Measurements from ENCODE around the gene SOX1.

SOX1 gene

DNA sequence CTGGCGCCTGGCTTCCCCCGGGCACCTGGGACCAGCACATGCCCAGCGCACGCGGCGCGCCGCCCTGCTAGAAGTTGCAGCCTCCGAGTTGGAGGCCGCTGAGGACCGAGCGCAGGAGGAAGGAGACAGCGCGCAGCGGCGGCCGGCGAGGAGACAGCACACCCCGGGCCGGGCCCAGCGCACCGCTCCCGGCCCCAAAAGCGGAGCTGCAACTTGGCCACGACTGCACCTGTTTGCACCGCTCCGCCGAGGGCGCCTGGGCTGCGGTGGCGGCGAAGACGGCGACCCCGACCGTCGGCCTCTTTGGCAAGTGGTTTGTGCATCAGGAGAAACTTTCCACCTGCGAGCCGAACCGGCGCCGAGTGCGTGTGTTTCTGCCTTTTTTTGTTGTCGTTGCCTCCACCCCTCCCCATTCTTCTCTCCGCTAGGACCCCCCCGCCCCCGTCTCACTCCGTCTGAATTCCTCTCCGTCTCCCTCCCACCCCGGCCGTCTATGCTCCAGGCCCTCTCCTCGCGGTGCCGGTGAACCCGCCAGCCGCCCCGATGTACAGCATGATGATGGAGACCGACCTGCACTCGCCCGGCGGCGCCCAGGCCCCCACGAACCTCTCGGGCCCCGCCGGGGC is at the start of gene SOX1:
Gene SOX1 (plus strand): TSS at position 34 of the 626 bp plus-strand sequence. CDS start 510 bp downstream, at position 544.
- no peak for DNase-seq (ENCODE audit: low read depth in 3 of 3)

DNA sequence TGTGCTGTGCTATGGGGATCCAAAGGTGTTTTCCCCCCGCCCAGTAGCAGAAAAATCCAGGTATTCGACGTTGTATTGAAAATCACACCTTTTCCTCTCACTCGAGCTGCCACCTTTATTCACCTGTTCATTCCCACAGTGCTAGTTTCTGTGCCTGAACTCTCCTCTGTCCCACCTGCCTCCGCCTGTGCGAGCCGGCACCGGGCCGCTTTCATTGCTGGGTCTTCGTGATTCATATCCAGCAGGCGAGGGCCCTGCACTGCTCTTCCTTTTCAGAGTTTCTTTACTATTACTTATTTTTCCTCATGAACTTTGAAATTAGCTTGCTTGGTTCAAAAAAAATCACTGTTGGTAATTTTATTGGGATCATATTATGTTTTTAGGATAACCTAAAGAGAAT is 42.4 kb upstream of the SOX1 start:
- DNase-seq (ENCODE audit: low read depth in 3 of 3) = no peak

DNA sequence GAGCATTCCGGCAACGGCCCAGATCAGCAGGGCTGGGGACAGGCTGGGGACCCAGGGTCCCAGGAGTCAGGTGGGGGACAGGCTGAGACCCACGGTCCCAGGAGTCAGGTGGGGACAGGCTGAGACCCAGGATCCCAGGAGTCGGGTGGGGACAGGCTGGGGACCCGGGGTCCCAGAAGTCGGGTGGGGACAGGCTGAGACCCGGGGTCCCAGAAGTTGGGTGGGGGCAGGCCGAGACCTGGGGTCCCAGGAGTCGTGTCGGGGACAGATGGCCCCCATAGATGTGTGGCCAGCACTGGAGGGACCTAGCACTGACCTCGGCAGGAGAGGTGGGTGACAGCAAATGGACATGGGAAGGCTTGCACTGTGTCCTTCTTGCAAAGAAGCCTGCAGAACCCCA is 39.7 kb upstream of the SOX1 start:
- no peak for DNase-seq (ENCODE audit: low read depth in 3 of 3)

DNA sequence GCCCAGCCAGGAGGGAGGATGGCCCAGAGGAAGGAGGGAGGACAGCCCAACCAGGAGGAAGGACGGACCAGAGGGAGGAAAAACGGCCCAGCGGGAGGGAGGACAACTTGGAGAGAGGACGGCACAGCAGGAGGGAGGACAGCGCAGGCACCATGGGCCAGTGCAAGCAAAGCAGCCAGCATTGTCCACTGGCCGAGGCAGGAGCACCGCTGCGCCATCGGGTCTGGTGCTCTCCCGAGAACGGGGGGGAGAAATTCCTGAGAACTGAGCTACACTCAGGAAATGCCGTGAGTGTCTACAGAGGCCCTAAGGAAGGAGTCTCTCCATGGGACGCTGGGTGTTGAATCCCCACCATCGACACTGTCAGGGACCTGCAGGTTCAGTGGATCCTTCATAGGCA is 38.5 kb upstream of the SOX1 start:
- no peak for DNase-seq (ENCODE audit: low read depth in 3 of 3)

DNA sequence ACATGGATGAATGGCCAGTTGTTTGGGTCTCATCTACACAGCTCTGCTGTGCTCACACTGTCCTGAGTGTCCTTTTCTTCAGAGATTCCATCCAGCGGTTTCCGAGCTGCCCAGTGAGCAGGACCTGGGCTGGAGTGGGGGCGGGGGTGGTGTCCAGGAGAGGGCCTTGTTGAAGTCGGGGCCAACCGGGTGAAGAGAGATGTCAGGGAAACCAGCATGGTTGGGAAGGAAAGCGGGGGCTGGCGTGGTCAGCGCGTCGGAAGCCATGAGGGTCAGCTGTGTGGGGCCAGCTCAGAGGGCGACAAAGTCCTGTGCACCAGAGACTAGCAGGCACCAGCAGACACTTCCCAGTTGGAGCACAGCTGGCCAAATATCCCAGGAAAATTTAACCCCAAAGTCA is 37.8 kb upstream of the SOX1 start:
- DNase-seq (ENCODE audit: low read depth in 3 of 3) = no peak

DNA sequence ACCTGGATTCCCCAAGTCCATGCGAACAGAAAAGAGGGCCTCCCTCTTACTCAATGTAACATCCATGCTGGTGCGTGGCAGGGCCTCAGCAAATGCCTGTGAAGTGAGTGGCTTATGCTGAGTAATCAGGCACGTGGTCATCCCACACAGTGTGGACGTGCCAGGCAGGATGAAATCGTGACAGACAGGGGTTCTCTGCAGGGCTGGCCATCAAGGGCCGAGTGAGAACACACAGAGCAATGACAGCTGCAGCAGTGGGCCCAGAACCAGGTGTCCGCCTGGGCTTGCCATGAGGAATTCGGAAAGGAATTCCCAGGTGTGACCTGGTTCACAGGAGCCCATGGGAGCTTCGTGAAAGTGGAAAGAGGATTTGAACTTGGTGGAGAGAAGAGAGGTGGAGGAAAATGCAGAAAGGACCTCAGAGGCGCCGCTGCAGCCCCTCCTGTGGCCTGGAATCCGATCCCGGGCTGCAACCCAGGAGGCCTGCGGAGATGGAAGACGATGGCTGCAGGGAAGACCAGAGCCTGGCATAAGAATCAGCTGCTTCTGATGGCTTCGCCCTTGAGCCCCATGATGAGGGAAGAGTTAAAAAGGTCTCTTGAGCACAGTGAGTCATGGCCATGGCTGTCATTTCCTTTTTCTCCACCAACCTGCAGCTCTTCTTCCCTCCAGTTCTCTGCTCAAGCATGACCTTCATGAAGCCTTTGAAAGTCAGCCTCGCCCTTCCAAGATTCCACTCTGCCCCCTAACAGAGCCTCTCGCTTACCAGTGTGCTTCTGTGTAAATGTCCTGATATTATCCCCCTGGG is 34.6 kb upstream of the SOX1 start:
- no peak for DNase-seq (ENCODE audit: low read depth in 3 of 3)

DNA sequence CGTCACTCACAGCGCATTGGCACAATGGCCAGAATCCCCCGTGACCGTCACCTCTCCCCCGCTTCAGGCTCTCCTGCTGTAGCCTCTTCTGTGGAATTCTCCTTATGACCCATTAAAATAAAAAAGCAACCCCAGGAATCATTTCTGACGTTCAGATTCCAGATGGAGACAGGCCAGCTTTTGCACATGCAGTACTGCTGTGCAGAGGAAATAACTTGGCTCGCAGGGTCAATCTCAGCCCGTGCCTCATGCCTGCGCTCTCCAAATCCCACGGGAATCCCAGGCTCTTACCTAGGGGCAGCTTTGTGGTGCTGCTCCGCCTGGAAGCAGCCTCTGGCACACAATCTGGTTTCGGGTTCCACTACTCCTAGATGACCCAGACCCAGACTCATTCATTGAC is 32.7 kb upstream of the SOX1 start:
- DNase-seq (ENCODE audit: low read depth in 3 of 3) = no peak

DNA sequence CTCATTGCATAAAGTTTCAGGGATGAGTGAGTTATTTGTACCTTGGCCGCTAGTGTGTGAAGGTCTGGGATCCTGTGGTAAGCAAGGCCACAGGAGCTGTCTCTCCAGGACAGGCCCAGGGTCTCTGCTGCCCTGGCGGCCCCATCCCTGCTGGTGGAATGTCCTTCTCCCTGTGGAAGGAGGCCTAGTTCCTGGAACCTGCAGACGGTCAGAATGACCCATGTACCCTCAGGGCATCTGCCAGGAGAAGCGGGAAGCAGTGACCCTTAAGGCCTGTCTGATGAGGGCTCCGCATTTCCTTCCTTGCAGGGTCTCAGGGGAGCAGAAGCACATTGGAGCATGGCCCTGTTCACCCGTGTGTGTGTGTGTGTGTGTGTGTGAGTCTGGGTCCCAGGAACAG is 32.1 kb upstream of the SOX1 start:
- DNase-seq (ENCODE audit: low read depth in 3 of 3) = no peak

DNA sequence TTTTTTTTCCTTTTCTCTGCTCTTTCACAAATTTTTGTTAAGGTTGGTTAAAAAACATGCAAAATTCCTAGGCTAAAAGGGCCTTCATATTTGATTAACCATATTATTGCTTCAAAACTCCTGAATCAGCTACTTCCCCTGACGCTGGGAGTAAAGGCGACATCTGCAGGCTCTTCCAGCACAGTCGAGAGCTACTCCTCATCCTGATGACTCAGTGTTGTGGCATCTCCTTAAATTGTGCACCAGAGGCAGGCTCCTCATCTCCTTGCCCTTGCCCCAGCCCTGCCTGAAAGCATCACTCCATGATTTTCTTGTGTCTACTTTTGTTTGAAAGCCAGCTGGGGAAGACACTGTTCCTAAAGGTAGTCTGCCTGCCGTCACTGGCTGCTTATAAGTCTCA is 24.5 kb upstream of the SOX1 start:
- no peak for DNase-seq (ENCODE audit: low read depth in 3 of 3)

DNA sequence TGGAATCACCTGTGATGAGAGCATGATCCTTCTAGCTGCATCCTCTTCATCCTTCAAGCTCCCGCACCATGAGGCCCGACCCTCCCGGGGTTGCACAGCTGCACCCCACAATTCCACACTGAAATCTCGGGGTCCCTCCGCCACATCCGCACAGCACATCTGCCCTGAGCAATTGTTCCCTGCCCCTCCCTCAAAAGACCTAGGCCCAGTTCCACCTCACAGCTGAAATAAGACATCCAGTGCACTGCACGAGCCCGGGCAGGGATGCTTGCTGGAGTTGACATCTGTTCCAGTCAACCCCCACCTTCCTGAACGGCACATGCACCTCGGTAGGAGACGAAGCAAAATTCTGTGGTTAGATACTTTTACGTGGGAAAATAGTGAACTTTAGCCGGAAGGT is 14.7 kb upstream of the SOX1 start:
- no peak for DNase-seq (ENCODE audit: low read depth in 3 of 3)

DNA sequence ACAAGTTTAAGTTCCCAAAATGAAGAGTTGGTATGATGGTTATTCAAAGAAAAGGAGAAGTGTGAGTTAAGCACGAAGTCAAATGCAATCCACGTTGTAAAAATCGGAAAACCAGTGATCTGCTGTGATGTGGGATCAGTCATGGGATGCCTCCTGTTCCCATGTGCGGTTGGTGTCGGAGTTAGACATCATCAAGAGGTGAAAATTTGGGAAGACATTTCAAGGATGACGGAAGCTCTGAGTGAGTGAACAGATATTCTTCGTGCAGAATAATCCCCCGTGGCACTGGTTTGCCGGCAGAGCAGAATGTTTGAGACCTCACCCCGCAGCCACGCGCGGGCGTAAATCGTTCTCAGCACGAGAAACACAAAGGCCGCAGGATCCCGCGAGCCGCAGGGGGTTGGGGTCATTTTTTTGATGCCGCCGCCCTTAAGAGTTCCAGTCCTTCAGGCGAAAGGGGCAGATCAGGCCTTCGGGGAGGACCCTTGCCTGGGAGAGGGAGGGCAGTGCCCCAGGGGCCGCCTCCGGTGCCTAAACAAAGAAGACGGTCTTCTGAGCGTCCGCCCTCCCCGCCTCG is 13.7 kb upstream of the SOX1 start:
- no peak for DNase-seq (ENCODE audit: low read depth in 3 of 3)

DNA sequence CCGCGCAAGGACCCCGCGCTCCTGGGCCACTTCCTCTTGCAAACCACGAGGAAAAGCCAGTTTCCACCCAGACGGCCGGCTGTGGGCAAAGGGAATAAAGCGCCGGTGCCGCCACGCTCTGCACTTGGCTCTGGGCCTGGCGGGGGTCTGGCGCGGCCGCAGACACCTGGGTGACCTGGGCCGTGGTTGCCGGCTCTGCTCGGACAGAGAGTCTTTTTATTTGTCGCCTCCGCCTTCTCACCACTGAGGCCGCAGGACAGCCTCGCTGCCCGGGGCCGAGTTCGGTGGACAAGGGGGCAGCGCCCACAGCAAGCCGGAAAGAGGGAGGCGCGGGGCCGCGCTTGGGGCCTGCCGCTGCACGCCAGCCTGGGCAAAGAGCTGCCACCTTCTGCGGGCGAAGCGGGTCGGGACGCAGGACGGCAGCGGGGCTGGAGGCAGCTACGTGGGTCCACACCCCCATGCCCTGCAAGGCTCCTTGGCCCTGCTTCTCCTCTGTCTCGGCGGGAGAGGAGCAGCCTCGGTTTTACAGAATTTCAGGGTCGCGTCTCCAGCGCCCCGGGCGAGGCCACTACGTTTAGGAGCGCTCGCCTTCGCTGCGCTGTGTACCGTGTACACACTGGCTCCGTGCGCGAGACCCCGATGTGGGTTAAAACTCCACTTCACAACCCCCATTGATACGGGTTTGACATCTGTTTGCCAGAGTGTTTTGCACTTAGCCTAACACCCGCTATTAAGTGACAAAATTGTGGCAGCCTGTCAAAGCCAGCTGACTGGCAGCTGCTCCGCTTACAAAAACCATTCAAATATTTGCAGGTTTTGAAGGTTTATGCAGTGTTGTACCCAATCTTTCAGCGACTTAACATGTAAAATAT is 13.0 kb upstream of the SOX1 start:
- no peak for DNase-seq (ENCODE audit: low read depth in 3 of 3)

DNA sequence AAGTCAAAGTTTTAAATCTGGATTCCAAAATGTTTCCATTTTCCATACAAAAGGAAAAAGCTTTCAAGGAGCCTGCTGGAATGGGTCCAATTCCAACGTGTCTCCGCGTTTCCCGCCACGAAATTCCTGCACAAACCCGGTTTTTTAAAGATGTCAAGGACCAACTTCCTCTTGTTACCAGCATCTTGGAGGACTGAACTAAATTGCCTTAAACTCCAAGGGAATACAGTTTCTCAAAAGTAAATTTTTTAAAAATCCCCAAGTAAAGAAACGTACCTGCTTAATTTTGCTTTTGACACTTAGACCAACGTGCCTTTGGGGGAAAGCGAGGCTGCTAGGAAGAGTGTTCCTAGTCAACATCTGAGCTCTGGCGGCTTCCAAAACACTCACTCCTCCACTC is 12.3 kb upstream of the SOX1 start:
- DNase-seq (ENCODE audit: low read depth in 3 of 3) = no peak

DNA sequence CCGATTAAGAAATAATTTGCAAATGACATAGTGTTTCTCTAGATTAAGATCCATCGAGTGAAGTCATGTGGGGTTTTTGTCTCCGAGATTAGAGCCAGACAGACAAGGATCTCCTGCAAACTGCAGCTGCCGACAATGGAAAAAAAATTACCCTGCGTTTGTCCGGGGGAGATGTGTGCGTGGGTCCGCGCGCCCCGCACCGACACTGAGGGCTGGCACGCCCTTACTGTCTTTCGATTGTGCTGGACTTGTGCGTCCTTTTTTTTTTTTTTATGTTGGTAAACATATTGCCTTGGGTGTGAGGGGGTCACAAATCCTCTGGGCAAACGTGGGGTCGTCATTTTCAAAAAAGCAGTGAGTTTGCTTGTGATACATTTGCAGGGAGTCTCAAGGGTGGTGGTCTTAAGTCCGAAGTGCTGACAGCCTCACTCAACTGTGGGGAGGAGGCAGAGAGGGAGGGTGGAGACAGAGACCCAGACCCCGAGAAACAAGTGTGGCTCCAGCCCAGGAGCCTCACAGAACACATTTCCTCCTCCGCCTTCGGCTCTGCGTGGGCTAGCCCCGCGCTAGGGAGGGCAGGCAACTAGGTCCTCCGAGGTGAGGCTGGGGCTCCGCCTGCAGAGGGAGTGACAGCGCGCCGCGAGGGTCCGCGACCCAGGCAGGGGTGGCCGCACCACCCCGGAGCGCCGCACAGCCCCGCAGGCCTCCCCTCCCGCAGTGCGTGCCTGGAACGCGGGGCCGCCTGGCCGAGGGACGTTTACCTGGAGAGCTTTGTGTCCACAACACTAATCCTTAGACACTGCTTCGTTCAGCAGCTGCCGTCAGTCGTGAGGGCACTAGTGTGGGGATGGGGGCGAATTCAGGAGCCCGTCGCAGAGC is 11.7 kb upstream of the SOX1 start:
- no peak for DNase-seq (ENCODE audit: low read depth in 3 of 3)

DNA sequence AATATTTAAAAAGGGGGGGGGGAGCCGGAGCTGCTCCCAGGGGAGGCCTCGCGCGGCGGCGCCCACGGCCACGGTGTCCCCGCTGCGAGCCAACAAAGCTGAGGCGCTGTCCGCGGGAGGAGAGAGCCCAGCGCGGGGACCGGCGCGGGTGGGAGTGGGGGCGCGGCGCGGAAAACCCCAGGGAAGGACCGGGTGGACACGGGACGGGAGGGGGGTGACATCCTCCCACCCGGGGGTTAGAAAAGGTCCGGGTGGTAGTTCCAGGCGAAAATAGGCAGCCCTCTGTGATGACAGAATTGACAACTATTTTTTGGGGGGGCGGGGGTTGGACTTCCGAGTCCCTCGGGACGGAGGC is 11.1 kb upstream of the SOX1 start:
- DNase-seq (ENCODE audit: low read depth in 3 of 3) = no peak

DNA sequence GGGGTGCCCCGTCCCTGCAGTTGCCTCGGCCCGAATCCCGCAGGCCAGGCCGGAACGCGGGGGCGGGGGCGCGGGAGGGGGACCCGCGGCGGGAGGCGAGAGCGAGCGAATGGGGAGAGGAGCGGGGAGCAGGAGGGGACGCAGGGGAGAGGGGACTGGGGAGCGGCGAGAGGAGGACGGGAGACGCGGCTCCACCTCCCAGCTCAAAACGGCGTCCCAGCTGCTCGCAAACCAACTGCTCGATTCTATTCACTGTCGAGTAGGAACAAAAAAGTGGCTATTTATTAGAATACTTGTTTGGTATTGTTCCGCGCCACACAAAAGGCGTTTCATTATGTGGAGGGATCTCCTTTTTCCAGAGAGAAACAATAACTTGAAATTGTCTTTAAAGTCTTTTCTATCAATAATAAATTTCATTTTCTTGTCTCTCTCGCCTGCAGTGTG is 10.6 kb upstream of the SOX1 start:
- no peak for DNase-seq (ENCODE audit: low read depth in 3 of 3)

DNA sequence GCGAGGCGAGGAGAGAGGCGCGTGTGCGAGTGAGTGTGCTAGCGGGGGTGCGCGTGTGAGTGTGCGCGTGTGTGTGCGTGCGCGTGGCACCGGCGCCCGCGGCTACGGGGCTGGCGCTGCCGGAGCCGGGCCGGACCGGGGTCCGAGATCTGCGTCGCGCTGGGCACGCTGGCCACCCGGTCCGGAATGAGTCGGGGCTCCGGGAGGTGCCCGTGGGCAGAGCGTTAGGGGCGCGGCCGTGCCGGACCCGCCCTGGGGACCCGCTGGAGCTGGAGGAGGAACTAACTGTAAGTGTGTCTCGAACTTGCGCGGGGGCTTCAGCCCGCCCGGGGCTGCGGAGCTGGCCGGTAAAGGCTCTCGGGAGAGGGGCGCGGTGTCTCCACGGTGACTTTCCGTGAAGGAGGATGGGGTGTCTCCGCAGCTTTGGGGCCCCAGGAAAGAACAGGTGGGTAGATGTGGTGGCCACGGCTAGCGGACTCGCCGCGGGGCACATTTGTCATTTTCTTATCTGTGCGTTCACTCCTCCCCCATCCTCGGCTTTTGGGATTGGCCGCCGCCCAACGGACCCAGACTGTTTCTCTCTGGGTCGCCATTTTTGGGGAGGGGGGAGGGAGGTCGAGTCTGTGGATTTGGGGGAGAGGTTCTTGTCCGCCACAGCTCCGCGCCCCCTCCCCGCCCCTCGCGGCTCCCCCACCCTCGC is 10.1 kb upstream of the SOX1 start:
- no peak for DNase-seq (ENCODE audit: low read depth in 3 of 3)

DNA sequence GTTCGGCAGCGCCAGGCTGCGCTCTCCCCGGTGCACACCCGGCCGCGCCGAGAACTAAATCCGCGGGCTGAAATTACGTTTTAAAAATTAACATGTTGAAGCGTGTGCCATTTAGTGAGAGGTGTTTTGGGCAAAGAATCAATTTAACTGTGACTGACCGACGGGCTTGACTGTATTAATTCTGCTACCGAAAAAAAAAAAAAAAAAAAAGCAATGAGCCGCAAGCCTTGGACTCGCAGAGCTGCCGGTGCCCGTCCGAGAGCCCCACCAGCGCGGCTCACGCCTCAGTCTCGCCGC is 9.6 kb upstream of the SOX1 start:
- DNase-seq (ENCODE audit: low read depth in 3 of 3) = no peak

DNA sequence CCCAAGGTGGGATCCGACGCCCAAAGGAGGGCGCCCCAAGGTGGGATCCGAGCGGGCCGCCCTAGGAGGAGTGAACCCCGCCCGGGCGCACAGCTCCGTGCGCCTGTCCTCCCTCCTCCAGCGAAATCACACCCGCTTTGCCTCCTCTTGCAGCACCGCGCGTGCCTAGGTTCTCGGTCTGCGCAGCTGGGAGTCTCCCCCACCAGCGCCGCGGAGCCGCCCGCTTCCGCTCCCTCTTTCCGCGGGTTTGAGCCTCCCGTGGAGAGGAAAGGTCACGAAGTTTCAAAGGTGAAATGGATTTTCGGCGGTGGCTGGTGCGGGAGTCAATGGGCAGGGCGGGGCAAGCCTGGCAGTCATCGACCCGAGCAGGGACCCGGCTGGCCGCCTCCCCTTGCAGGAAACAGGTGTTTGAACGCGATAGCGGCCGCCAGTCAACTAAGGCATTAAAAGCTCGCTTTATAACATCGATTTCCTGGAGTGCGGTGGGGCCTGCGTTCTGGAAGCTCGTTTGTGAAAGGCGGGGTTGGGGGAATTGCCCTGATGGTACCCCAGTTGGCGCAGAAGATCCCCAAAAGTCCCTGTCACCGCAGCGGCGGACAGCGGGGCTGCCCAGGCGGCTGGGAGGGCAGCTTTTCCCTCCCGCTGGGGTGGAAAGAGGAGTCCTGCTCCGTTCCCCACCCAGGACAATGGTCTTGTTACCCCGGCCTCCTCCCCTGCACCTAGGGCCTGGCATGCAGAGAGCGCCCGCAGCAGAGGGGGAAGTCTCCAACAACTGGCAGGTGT is 9.0 kb upstream of the SOX1 start:
- no peak for DNase-seq (ENCODE audit: low read depth in 3 of 3)

DNA sequence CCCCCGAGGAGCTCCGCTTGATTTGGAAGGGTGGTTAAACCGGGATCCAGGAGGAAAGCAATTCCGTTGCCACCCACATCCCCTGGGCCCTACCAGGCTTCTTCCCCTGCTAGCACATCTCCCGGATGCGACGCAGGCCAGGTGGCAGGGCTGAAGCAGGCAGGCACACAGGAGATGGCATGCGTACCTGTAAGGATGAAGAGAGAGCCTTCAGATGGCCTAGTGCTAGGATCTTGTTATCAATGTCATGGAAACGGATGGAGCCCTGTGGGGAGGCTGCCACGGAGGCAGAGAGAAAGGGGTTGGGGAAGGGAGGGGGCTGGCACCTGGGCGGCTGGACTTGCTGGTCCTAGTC is 8.5 kb upstream of the SOX1 start:
- DNase-seq (ENCODE audit: low read depth in 3 of 3) = no peak

Measured in stimulated activated CD4-positive, alpha-beta T cell treated with anti-CD3 and anti-CD28 coated beads, TNF-alpha, amount 100 ng/mL, for 48 hours (primary cell).